ENCODE measurements around the gene AP3S1. TPM values are rescaled to one million over a fixed set of nuclear protein-coding genes. Genes with fewer than 3 reads are reported as not detected.
A peak's percentile ranks its signal among the peaks of the same experiment; 100 is the strongest.

Gene AP3S1
- total RNA-seq, 2 donors from 2014 or later = 54.7 to 83.7 TPM

DNA sequence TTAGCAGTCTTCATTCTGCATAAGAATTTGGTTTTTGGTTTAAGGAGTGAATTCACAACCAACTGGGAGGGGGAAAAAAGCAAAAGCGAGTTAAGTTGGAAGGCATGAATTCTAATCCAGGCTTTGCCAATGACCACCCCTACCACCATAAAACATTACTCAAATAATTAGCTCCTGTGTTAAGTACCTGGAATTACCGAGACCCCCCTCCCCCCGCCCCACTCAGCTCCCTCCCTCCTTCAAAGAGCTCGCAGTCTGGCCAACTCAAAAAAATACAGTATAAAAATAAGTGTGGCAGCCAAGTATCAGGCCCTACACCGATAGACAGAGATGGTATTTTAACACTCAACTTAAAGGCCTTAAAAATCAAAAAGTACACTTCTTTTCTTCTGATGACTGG lies 862 bp upstream of the AP3S1 start:
- Histone ChIP-seq H3K27me3 (replicated peaks; ENCODE audit: insufficient read depth) (no peaks in the 10 kb centered on the region), H3K4me1 (ENCODE audit: control insufficient read depth in 1 of 2, low read depth in 2 of 2) (peaks cover 34 to 64% of the 10 kb centered on the region in 2 donors), H3K27ac (peak overlapping the region; percentile 92 to 93), H3K9me3 (no peaks in the 10 kb centered on the region), H3K36me3 (peaks cover 12% of the 10 kb centered on the region), H3K4me3 (peak overlapping the region; percentile 92)
- TF ChIP-seq, protein P1, sequence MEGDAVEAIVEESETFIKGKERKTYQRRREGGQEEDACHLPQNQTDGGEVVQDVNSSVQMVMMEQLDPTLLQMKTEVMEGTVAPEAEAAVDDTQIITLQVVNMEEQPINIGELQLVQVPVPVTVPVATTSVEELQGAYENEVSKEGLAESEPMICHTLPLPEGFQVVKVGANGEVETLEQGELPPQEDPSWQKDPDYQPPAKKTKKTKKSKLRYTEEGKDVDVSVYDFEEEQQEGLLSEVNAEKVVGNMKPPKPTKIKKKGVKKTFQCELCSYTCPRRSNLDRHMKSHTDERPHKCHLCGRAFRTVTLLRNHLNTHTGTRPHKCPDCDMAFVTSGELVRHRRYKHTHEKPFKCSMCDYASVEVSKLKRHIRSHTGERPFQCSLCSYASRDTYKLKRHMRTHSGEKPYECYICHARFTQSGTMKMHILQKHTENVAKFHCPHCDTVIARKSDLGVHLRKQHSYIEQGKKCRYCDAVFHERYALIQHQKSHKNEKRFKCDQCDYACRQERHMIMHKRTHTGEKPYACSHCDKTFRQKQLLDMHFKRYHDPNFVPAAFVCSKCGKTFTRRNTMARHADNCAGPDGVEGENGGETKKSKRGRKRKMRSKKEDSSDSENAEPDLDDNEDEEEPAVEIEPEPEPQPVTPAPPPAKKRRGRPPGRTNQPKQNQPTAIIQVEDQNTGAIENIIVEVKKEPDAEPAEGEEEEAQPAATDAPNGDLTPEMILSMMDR (IDR thresholded peaks at IDR 0.05) = no peak
- no peak for DNase-seq (ENCODE audit: low spot score)
- ATAC-seq (ENCODE audit: insufficient number of reproducible peaks, low FRiP score, low read depth) = no peak

DNA sequence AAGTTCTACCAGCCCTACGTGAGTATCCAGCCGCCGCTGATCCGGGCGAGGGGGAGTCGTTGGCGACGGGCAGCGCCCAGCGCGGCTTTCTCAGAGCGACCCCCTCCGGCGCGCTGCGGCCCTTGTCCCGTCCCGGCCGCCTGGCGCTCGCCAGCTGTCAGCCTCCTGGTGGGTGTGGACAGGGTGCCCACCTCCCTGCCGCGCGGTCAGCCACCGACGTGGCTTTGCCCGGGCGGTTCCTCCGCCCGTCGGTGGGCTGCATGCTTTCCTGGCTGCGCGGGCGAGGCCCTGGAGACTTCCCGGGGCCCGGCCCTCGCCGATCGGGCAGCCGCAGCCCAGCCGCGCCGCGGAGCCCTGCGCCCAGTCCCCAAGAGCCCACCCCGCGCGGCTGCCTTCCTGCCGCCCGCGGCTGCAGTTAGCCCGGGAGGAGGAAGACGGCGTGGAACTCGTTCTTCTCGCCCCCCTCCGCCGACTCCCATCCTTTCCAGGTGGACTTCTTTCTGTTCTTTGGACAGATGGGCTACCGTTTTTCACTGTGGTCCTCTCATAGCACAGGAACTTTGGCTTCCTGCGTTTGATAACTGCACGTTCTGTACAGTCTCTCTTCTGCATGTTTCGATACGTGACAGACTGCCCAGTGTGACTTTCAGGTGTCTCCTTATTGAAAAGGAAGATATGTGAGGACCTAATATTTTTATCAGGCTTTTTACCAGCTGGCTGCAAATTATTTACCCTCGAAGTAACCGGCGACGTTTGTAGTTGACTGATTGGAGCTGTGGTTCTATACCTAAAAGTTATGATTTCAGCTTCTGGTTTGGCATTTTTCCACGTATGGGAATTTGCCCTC lies 577 bp downstream of the AP3S1 start:
- Histone ChIP-seq H3K4me3 (peak overlapping the region; percentile 92), H3K27me3 (replicated peaks; ENCODE audit: insufficient read depth) (no peaks in the 10 kb centered on the region), H3K36me3 (peaks cover 2% of the 10 kb centered on the region), H3K4me1 (ENCODE audit: control insufficient read depth in 1 of 2, low read depth in 2 of 2) (peaks cover 34 to 58% of the 10 kb centered on the region in 2 donors), H3K27ac (peak overlapping the region; percentile 92 to 93), H3K9me3 (no peaks in the 10 kb centered on the region)
- peak; percentile 46 for ATAC-seq (ENCODE audit: insufficient number of reproducible peaks, low FRiP score, low read depth)
- TF ChIP-seq, protein P1 (IDR thresholded peaks at IDR 0.05) = peak; percentile 28
- DNase-seq (ENCODE audit: low spot score) = no peak

DNA sequence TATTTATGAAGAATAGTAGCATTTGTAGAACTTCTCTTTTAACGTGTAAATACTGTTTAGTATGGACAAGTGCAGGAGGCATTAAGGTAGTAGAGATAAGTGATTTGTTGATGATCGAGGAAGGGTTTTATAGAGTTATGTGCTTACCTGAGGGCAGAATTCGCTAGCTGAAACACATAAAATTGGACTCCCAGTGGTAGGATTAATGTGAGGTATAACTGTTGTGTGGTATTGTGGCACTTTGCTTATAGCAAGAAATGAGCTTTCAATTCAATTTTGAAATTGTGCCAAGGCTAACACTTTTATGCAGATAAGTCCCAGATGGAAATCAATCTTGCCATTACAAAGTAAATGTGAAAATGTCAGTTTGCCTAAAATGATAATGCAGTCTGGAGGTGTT lies 1.2 kb downstream of the AP3S1 start:
- no peaks in the 10 kb centered on the region for H3K36me3 ChIP-seq
- peak overlapping the region; percentile 92 to 93 for H3K27ac ChIP-seq
- H3K4me1 ChIP-seq (ENCODE audit: control insufficient read depth in 1 of 2, low read depth in 2 of 2) = peaks cover 33 to 54% of the 10 kb centered on the region in 2 donors
- TF ChIP-seq, protein P1 (IDR thresholded peaks at IDR 0.05) = no peak
- H3K4me3 ChIP-seq = peak overlapping the region; percentile 92
- no peak for ATAC-seq (ENCODE audit: insufficient number of reproducible peaks, low FRiP score, low read depth)
- H3K27me3 ChIP-seq (replicated peaks; ENCODE audit: insufficient read depth) = no peaks in the 10 kb centered on the region
- H3K9me3 ChIP-seq = no peaks in the 10 kb centered on the region
- DNase-seq (ENCODE audit: low spot score) = no peak

DNA sequence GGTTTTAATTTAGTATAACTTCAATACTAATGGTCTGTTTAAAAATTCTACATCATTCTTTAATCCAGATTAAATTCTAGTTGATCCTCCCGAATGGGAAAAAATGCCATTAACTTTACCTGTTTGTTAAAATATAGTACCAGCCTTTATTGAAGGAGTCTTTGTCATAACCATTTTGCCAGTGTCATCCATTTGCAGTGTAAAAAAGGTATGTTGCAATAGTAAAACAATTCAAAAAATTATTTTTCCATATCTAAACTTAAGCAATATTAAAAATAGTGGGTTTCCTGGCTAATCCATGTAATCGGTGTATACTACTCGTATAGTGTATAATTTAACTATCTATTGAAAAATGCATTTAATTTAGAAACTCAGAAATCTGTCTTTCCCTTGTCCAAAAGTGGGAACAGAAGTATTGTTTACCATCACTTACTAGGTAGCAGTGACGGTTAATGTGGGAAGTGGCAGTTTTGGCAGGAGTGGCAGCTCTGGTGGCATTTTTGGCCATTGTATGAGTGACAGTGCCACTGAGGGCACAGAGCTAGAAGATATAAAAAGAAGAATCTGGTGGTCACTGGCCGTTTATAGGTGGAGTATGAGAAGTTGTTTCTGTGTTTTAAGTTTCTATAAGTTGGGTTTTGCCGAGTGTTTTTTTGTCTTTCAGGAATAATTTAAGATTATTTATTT lies 1.9 kb downstream of the AP3S1 start:
- H3K9me3 ChIP-seq = no peaks in the 10 kb centered on the region
- H3K27me3 ChIP-seq (replicated peaks; ENCODE audit: insufficient read depth) = no peaks in the 10 kb centered on the region
- no peak for DNase-seq (ENCODE audit: low spot score)
- H3K36me3 ChIP-seq = no peaks in the 10 kb centered on the region
- ATAC-seq (ENCODE audit: insufficient number of reproducible peaks, low FRiP score, low read depth) = no peak
- H3K27ac ChIP-seq = peak overlapping the region; percentile 50 to 93
- TF ChIP-seq, protein P1 (IDR thresholded peaks at IDR 0.05) = no peak
- peaks cover 26 to 48% of the 10 kb centered on the region in 2 donors for H3K4me1 ChIP-seq (ENCODE audit: control insufficient read depth in 1 of 2, low read depth in 2 of 2)
- H3K4me3 ChIP-seq = peak overlapping the region; percentile 92

DNA sequence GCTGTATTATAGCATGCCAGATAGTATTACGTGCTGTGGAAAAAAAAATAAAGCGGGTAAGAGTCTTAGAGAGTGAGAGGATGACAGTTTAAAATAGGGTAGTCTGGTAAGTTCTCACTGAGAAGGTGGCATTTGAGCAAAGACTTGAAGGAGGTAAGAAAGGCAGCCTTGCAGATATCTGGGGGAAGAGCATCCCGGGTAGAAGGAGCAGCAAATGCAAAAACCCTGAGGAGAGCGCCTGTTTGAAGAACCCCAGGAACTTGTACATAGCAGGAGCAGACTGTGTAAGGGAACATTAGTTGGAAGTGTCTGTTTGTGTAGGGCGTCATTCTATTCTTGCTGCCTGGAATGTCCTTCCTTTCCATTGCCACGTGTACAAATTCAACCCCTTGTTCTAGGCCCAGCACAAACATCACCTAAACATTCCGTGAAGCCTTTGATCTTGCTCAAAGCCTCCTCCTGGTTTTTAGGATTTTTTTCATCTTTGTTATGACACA lies 2.6 kb downstream of the AP3S1 start:
- TF ChIP-seq, protein P1 (IDR thresholded peaks at IDR 0.05) = no peak
- H3K36me3 ChIP-seq = no peaks in the 10 kb centered on the region
- no peaks in the 10 kb centered on the region for H3K27me3 ChIP-seq (replicated peaks; ENCODE audit: insufficient read depth)
- ATAC-seq (ENCODE audit: insufficient number of reproducible peaks, low FRiP score, low read depth) (no peak), DNase-seq (ENCODE audit: low spot score) (no peak)
- peaks cover 21 to 47% of the 10 kb centered on the region in 2 donors for H3K4me1 ChIP-seq (ENCODE audit: control insufficient read depth in 1 of 2, low read depth in 2 of 2)
- H3K9me3 ChIP-seq = no peaks in the 10 kb centered on the region
- H3K4me3 ChIP-seq = peak overlapping the region; percentile 92
- peak overlapping the region; percentile 47 to 51 for H3K27ac ChIP-seq

Measured in thoracic aorta (tissue), 2 donors.